PC-9 (cell line): ENCODE measurements around the gene PDE4B. TPM values are rescaled to one million over a fixed set of nuclear protein-coding genes. Genes with fewer than 3 reads are reported as not detected.

Experiments used
- BruUV-seq: library from RNA; stranded (reverse); fragments of 400-500 nt; replicated peaks from 2 replicates; lab custom pipeline; 2021; lab: Mats Ljungman, UMichigan
- CTCF ChIA-PET: fragments of 300-600 bp; sonication (Branson Sonifier 250); formaldehyde crosslinking; loops from one replicate; lab custom pipeline; 2022; ENCODE audit warnings: antibody characterized with exemption; lab: Charles Lee
- POLR2A ChIA-PET: fragments of 300-600 bp; sonication (Branson Sonifier 250); formaldehyde crosslinking; loops from one replicate; lab custom pipeline; 2022; ENCODE audit warnings: antibody characterized with exemption; ENCODE audit not compliant: unreplicated experiment; lab: Charles Lee
- DNase-seq, 2 experiments: peaks; one replicate each; pipeline versions ENCODE4 v3.0.0 to v3.0.0-alpha.2; 2015 to 2022; ENCODE audit warnings: mixed read lengths in 1 of 2
- H2AFZ ChIP-seq: fragments of 200-600 bp; sonication (generic); 2 replicates; pipeline ENCODE4 v1.8.1; 2017; ENCODE audit warnings: antibody characterized with exemption
- H3F3A ChIP-seq: fragments of 200-600 bp; sonication (generic); 2 replicates; pipeline ENCODE4 v1.8.1; 2017; ENCODE audit warnings: antibody characterized with exemption, mild to moderate bottlenecking, low read depth; ENCODE audit not compliant: insufficient read depth
- H3K27ac ChIP-seq: fragments of 200-600 bp; sonication (generic); 2 replicates; pipeline ENCODE4 v1.6.1; 2016; ENCODE audit warnings: mixed run types
- H3K27me3 ChIP-seq: fragments of 200-600 bp; sonication (generic); 2 replicates; pipeline ENCODE4 v1.6.1; 2016; ENCODE audit warnings: low read depth, mixed run types; ENCODE audit not compliant: insufficient read depth
- H3K36me3 ChIP-seq: fragments of 200-600 bp; sonication (generic); 2 replicates; pipeline ENCODE4 v1.6.1; 2016; ENCODE audit warnings: low read depth, mixed run types
- H3K4me1 ChIP-seq: fragments of 200-600 bp; sonication (generic); replicated peaks from 2 replicates; pipeline ENCODE4 v1.6.1; 2016; ENCODE audit warnings: mixed run types; ENCODE audit not compliant: insufficient read depth
- H3K4me2 ChIP-seq: fragments of 200-600 bp; sonication (generic); 2 replicates; pipeline ENCODE4 v1.6.1; 2017; ENCODE audit warnings: mixed run types
- H3K4me3 ChIP-seq: fragments of 200-600 bp; sonication (generic); 2 replicates; pipeline ENCODE4 v1.6.1; 2016; ENCODE audit warnings: mixed run types
- H3K79me2 ChIP-seq: fragments of 200-600 bp; sonication (generic); 2 replicates; pipeline ENCODE4 v1.6.1; 2017; ENCODE audit warnings: low read depth, mixed run types
- H3K9me2 ChIP-seq: fragments of 200-600 bp; sonication (generic); 2 replicates; pipeline ENCODE4 v1.8.1; 2017; ENCODE audit warnings: mild to moderate bottlenecking; ENCODE audit not compliant: insufficient read depth
- H3K9me3 ChIP-seq: fragments of 200-600 bp; sonication (generic); 2 replicates; pipeline ENCODE4 v1.8.1; 2016; ENCODE audit warnings: low read depth; ENCODE audit not compliant: insufficient read depth
- H4K20me1 ChIP-seq: fragments of 200-600 bp; sonication (generic); 2 replicates; pipeline ENCODE4 v1.8.1; 2017; ENCODE audit not compliant: insufficient read depth
- CTCF ChIP-seq: fragments of 200-600 bp; sonication (generic); conservative IDR thresholded peaks from 2 replicates; pipeline ENCODE4 v1.6.1; 2017; ENCODE audit warnings: mixed run types, antibody characterized with exemption, mild to moderate bottlenecking, moderate library complexity
- EZH2 ChIP-seq: fragments of 200-600 bp; sonication (generic); IDR thresholded peaks from 2 replicates; pipeline ENCODE4 v1.8.0; 2017; ENCODE audit warnings: antibody characterized with exemption, low read depth
- intact Hi-C: fragments of 100-400 bp; cut with micrococcal nuclease; formaldehyde crosslinking; loops from one replicate; pipeline ENCODE4 v1.10.0; 2022; ENCODE audit not compliant: unreplicated experiment
- total RNA-seq: library from RNA; stranded (reverse); gene quantifications from 2 replicates; pipeline ENCODE4 v1.2.3, GENCODE V29; 2021

The PDE4B gene
- total RNA-seq, 1 experiment from 2014 or later: 1.3 TPM

GRCh38 chr1:66395202-66396061 lies 602.7 kb downstream of the PDE4B start:
- no peak overlapping the region for H3K27ac ChIP-seq
- TF ChIP-seq EZH2 (no peak), CTCF (no peak)
- H3K9me2 ChIP-seq: no peaks in the 10 kb centered on the region
- H3K4me3 ChIP-seq: no peak overlapping the region
- no peaks in the 10 kb centered on the region for H3K79me2 ChIP-seq
- H3K36me3 ChIP-seq: no peaks in the 10 kb centered on the region
- no peaks in the 10 kb centered on the region for H3K9me3 ChIP-seq
- CTCF ChIA-PET: no interaction called here
- no peak for DNase-seq
- no TSS peak for BruUV-seq
- no peak overlapping the region for H3K4me2 ChIP-seq
- POLR2A ChIA-PET: no interaction called here
- intact Hi-C loops: no loop called here
- H4K20me1 ChIP-seq: no peaks in the 10 kb centered on the region
- no peak overlapping the region for H2AFZ ChIP-seq
- H3K27me3 ChIP-seq: no peaks in the 10 kb centered on the region
- H3F3A ChIP-seq: no peaks in the 10 kb centered on the region
- H3K4me1 ChIP-seq: no peaks in the 10 kb centered on the region

GRCh38 chr1:66396212-66396890 lies 603.7 kb downstream of the PDE4B start:
- no peaks in the 10 kb centered on the region for H3K36me3 ChIP-seq
- no peaks in the 10 kb centered on the region for H4K20me1 ChIP-seq
- no peaks in the 10 kb centered on the region for H3K4me1 ChIP-seq
- no peak overlapping the region for H2AFZ ChIP-seq
- no peaks in the 10 kb centered on the region for H3F3A ChIP-seq
- no peak for TF ChIP-seq CTCF
- no peak for TF ChIP-seq EZH2
- intact Hi-C loops: no loop called here
- H3K79me2 ChIP-seq: no peaks in the 10 kb centered on the region
- H3K9me3 ChIP-seq: no peaks in the 10 kb centered on the region
- H3K4me3 ChIP-seq: no peak overlapping the region
- BruUV-seq: no TSS peak
- no peak overlapping the region for H3K27ac ChIP-seq
- no peak for DNase-seq
- no peaks in the 10 kb centered on the region for H3K9me2 ChIP-seq
- H3K27me3 ChIP-seq: no peaks in the 10 kb centered on the region
- ChIA-PET POLR2A (no interaction called here), CTCF (no interaction called here)
- no peak overlapping the region for H3K4me2 ChIP-seq

- intact Hi-C loops: no loop called here
- ChIA-PET CTCF (no interaction called here), POLR2A (no interaction called here)
- Histone ChIP-seq H3K36me3 (no peaks in the 10 kb centered on the region), H4K20me1 (no peaks in the 10 kb centered on the region), H2AFZ (no peak overlapping the region), H3K79me2 (no peaks in the 10 kb centered on the region), H3F3A (no peaks in the 10 kb centered on the region), H3K4me2 (no peak overlapping the region), H3K9me3 (no peaks in the 10 kb centered on the region), H3K27ac (no peak overlapping the region), H3K27me3 (no peaks in the 10 kb centered on the region), H3K4me3 (no peak overlapping the region), H3K9me2 (no peaks in the 10 kb centered on the region), H3K4me1 (no peaks in the 10 kb centered on the region)
- no TSS peak for BruUV-seq
- DNase-seq: no peak
- no peak for TF ChIP-seq EZH2
- no peak for TF ChIP-seq CTCF
These were observed 604.5 kb downstream of the PDE4B start for GRCh38 chr1:66397192-66397591.
